SK-N-SH treated with all-trans-retinoic acid at 6 μM for 48 hours (cell line): Measurements from ENCODE around the gene INTS15.
"Not testable (repeated sequence)": the region's sequence is repeated elsewhere in the genome, so short reads cannot be mapped to it uniquely, and the experiment has no call there.

Experiments used
- ATAC-seq: fragments of 200-7000 bp; cut with Tn5 transposase; 3 replicates; pipeline ENCODE4 v1.9.1; 2020; ENCODE audit warnings: mild to moderate bottlenecking, moderate library complexity
- ARNTL ChIP-seq: fragments of 450-650 bp; formaldehyde crosslinking; IDR thresholded peaks from 2 replicates; pipeline ENCODE4 v1.5.0; 2020; ENCODE audit warnings: low read depth, mild to moderate bottlenecking, moderate library complexity, borderline replicate concordance
- CREB5 ChIP-seq: fragments of 250-450 bp; sonication (Bioruptor Pico); IDR thresholded peaks from 2 replicates; pipeline ENCODE4 v1.5.1; 2020; ENCODE audit warnings: low read depth, mild to moderate bottlenecking, moderate library complexity
- CSRNP3 ChIP-seq: fragments of 250-450 bp; sonication (Bioruptor Pico); IDR thresholded peaks from 2 replicates; pipeline ENCODE4 v1.5.1; 2021; ENCODE audit warnings: mild to moderate bottlenecking, moderate library complexity
- ESRRG ChIP-seq: fragments of 250-450 bp; sonication (Bioruptor Pico); IDR thresholded peaks from 2 replicates; pipeline ENCODE4 v1.6.1; 2021; ENCODE audit warnings: mild to moderate bottlenecking
- GLIS3 ChIP-seq: fragments of 250-450 bp; sonication (Bioruptor Pico); IDR thresholded peaks from 2 replicates; pipeline ENCODE4 v1.5.0; 2020; ENCODE audit warnings: mild to moderate bottlenecking, moderate library complexity
- ISL1 ChIP-seq: fragments of 250-450 bp; sonication (Bioruptor Pico); IDR thresholded peaks from 2 replicates; pipeline ENCODE4 v2.1.2; 2022; ENCODE audit warnings: mild to moderate bottlenecking, moderate library complexity
- OSR1 ChIP-seq: fragments of 250-450 bp; sonication (Bioruptor Pico); IDR thresholded peaks from 2 replicates; pipeline ENCODE4 v1.8.0; 2022; ENCODE audit warnings: moderate library complexity, mild to moderate bottlenecking, inconsistent platforms
- PATZ1 ChIP-seq: fragments of 250-450 bp; sonication (Bioruptor Pico); IDR thresholded peaks from 2 replicates; pipeline ENCODE4 v1.8.0; 2020; ENCODE audit warnings: mild to moderate bottlenecking, moderate library complexity, borderline replicate concordance
- POU6F1 ChIP-seq: fragments of 250-450 bp; sonication (Bioruptor Pico); IDR thresholded peaks from 2 replicates; pipeline ENCODE4 v1.8.0; 2021; ENCODE audit warnings: low read depth, mild to moderate bottlenecking, moderate library complexity, borderline replicate concordance
- RARB ChIP-seq: fragments of 250-450 bp; sonication (Bioruptor Pico); IDR thresholded peaks from 2 replicates; pipeline ENCODE4 v1.8.0; 2021; ENCODE audit warnings: mild to moderate bottlenecking, moderate library complexity
- SNAI2 ChIP-seq: fragments of 250-450 bp; sonication (Bioruptor Pico); IDR thresholded peaks from 2 replicates; pipeline ENCODE4 v1.5.0; 2020; ENCODE audit warnings: mild to moderate bottlenecking, moderate library complexity
- TCF4 ChIP-seq: fragments of 250-450 bp; sonication (Bioruptor Pico); IDR thresholded peaks from 2 replicates; pipeline ENCODE4 v1.8.0; 2021; ENCODE audit warnings: mild to moderate bottlenecking, moderate library complexity, borderline replicate concordance
- TOX ChIP-seq: fragments of 250-450 bp; sonication (Bioruptor Pico); IDR thresholded peaks from 2 replicates; pipeline ENCODE4 v1.8.0; 2021; ENCODE audit warnings: mild to moderate bottlenecking, moderate library complexity, borderline replicate concordance
- TSHZ2 ChIP-seq: fragments of 250-450 bp; sonication (Bioruptor Pico); IDR thresholded peaks from 2 replicates; pipeline ENCODE4 v1.5.0; 2020; ENCODE audit warnings: mild to moderate bottlenecking, moderate library complexity
- ZC3H10 ChIP-seq: fragments of 250-450 bp; sonication (Bioruptor Pico); IDR thresholded peaks from 2 replicates; pipeline ENCODE4 v1.5.1; 2021; ENCODE audit warnings: mild to moderate bottlenecking, moderate library complexity
- ZFP3 ChIP-seq: fragments of 250-450 bp; sonication (Bioruptor Pico); IDR thresholded peaks from 2 replicates; pipeline ENCODE4 v1.5.0; 2020; ENCODE audit warnings: mild to moderate bottlenecking, moderate library complexity
- ZNF565 ChIP-seq: fragments of 450-650 bp; formaldehyde crosslinking; conservative IDR thresholded peaks from 2 replicates; pipeline ENCODE4 v1.5.0; 2020; ENCODE audit warnings: low read depth, mild to moderate bottlenecking, moderate library complexity
- ZNF70 ChIP-seq: fragments of 450-650 bp; formaldehyde crosslinking; IDR thresholded peaks from 2 replicates; pipeline ENCODE4 v1.5.0; 2020; ENCODE audit warnings: mild to moderate bottlenecking, moderate library complexity
- ZNF8 ChIP-seq: fragments of 450-650 bp; formaldehyde crosslinking; IDR thresholded peaks from 2 replicates; pipeline ENCODE4 v1.5.0; 2020; ENCODE audit warnings: mild to moderate bottlenecking, moderate library complexity

INTS15 gene

GRCh38 chr7:6578114-6579084 is 11.4 kb upstream of the INTS15 start:
- TF ChIP-seq ISL1 (CRISPR knock-in tag), result no peak
- TF ChIP-seq ZC3H10 (CRISPR knock-in tag), result no peak
- no peak for TF ChIP-seq CSRNP3 (CRISPR knock-in tag)
- no peak for TF ChIP-seq TSHZ2
- no peak for TF ChIP-seq RARB (CRISPR knock-in tag)
- no peak for TF ChIP-seq ARNTL (CRISPR knock-in tag)
- no peak for TF ChIP-seq ZNF565
- ATAC-seq, result no peak

- TF ChIP-seq ZNF70 (no peak), CREB5 (no peak), PATZ1 (CRISPR knock-in tag) (no peak), OSR1 (CRISPR knock-in tag) (no peak), ZNF565 (no peak), SNAI2 (CRISPR knock-in tag) (no peak), POU6F1 (CRISPR knock-in tag) (no peak), GLIS3 (CRISPR knock-in tag) (no peak), TCF4 (CRISPR knock-in tag) (no peak), ZNF8 (CRISPR knock-in tag) (no peak), ESRRG (CRISPR knock-in tag) (no peak), TOX (no peak), ZFP3 (CRISPR knock-in tag) (no peak)
- ATAC-seq, result no peak
Observed at GRCh38 chr7:6579446-6579845, 10.4 kb upstream of the INTS15 start.

- not testable (repeated sequence) for ATAC-seq
Observed at GRCh38 chr7:6585746-6586432, 3.9 kb upstream of the INTS15 start.
